Heart left ventricle (tissue), 16 donors: ENCODE measurements around the gene STARD8. TPM values are rescaled to one million over a fixed set of nuclear protein-coding genes. Genes with fewer than 3 reads are reported as not detected.
A peak's percentile ranks its signal among the peaks of the same experiment; 100 is the strongest.
"Not testable (repeated sequence)": the region's sequence is repeated elsewhere in the genome, so short reads cannot be mapped to it uniquely, and the experiment has no call there.

ENCODE experiments used
- ATAC-seq, 4 donors: fragments of 200-7000 bp; cut with Tn5 transposase; one replicate each; pipeline ENCODE4 v1.9.1; 2020 to 2022; ENCODE audit warnings: moderate library complexity in 4 of 4, mild to moderate bottlenecking in 3 of 4, moderate number of reproducible peaks in 1 of 4
- DNase-seq, 5 donors: peaks; one replicate each; pipeline ENCODE4 v3.0.0-alpha.2; 2020
- H3K27ac ChIP-seq, 12 donors: fragments of 200-600 bp; sonication (generic) in 4 of 12; one replicate each; pipeline versions ENCODE4 v1.5.0 to v1.8.0; 2016 to 2022; ENCODE audit warnings: mild to moderate bottlenecking in 2 of 12
- H3K27me3 ChIP-seq, 9 donors: fragments of 200-600 bp; sonication (generic) in 2 of 9; one replicate each; pipeline versions ENCODE4 v1.5.1 to v1.8.0; 2016 to 2022; ENCODE audit warnings: mild to moderate bottlenecking in 3 of 9
- H3K36me3 ChIP-seq, 9 donors: fragments of 200-600 bp; sonication (generic) in 2 of 9; one replicate each; pipeline versions ENCODE4 v1.5.0 to v1.8.0; 2018 to 2022; ENCODE audit warnings: mild to moderate bottlenecking in 2 of 9
- H3K4me1 ChIP-seq, 12 donors: fragments of 200-600 bp; sonication (generic) in 4 of 12; one replicate each; pipeline versions ENCODE4 v1.5.0 to v1.8.0; 2016 to 2022; ENCODE audit warnings: mild to moderate bottlenecking in 3 of 12
- H3K4me3 ChIP-seq, 12 donors: fragments of 200-600 bp; sonication (generic) in 4 of 12; one replicate each; pipeline versions ENCODE4 v1.5.0 to v1.8.0; 2017 to 2022; ENCODE audit warnings: mild to moderate bottlenecking in 9 of 12, moderate library complexity in 4 of 12
- H3K9me3 ChIP-seq, 12 donors: fragments of 200-600 bp; sonication (generic) in 4 of 12; one replicate each; pipeline versions ENCODE4 v1.5.0 to v1.8.0; 2016 to 2022; ENCODE audit warnings: mild to moderate bottlenecking in 1 of 12
- POLR2A ChIP-seq, 2 donors: fragments of 450-650 bp; IDR thresholded peaks; one replicate each; pipeline ENCODE4 v1.6.1; 2017; ENCODE audit warnings: antibody characterized with exemption in 2 of 2, mild to moderate bottlenecking in 2 of 2, moderate library complexity in 2 of 2
- WGBS, 4 donors: extraction: QIAGEN DNeasy Blood & Tissue Kit in 2 of 4; methylation state at CpG; one replicate each; pipeline versions ENCODE4 v1.1.5 to v1.1.7; 2013 to 2018; 5-methylcytosine and 5-hydroxymethylcytosine counted together
- intact Hi-C, 10 donors: fragments of 100-400 bp; cut with DNase I; formaldehyde crosslinking; loops; one replicate each; pipeline versions ENCODE4 v1.11.1 to v1.14.2; 2022
- polyA plus RNA-seq, 2 donors: library from polyadenylated mRNA; stranded (reverse); fragments of 200-250 nt; gene quantifications; one replicate each; pipeline ENCODE4 v1.2.3, GENCODE V29; 2013
- total RNA-seq, 9 donors: library from RNA; depleted of rRNA in 2 of 9; stranded (reverse); fragments of >200 nt in 2 of 9; fragmentation: NEBNext Ultra II Directional in 3 of 9; extraction: Animal tissue kit (Norgen Biotek cat#: 25700) in 3 of 9; gene quantifications; one replicate each; pipeline versions ENCODE4 v1.1.0 to v1.2.4, GENCODE V29; 2016 to 2023
- TF ChIP-seq, protein P1 (sequence below), 12 donors: fragments of 200-600 bp; sonication (generic) in 4 of 12; IDR thresholded peaks; one replicate each; pipeline versions ENCODE4 v1.5.0 to v1.8.0; 2018 to 2022; ENCODE audit warnings: antibody characterized with exemption in 12 of 12, mild to moderate bottlenecking in 5 of 12
- donor health status: ischemic (EF 13 %, LVEDD 7.1; RV severe dilation, severe dysfunction).
- donor health status: healthy with polysubstance abuse.
- donor health status: DM: no; HTN: yes; CAD: no.
- donor health status: DM: no; HTN: no; CAD: no.
- donor health status: ischemic (EF 25% LVEDD 6.9; RV normal size, moderate dysfunction).
- donor health status: ischemic (EF 25% LVEDD 5.7; RV mildly dilated, moderate dysfunction).
- donor health status: healthy.
- donor health status: DM: yes; HTN: yes; CAD: no.
- donor health status: ischemic (EF 35%, LVEDD 5.7; RV mildly dilated, moderate dysfunction).
- donor health status: nonischemic (EF 11% LVEDD 7.7; RV severe dilation, severe dysfunction).
- donor health status: DM: yes; HTN: yes; CAD: no.
- donor health status: PGD.
- donor health status: ischemic (EF 29% LVEDD 5.4; RV normal size, mild dysfunction).
- donor health status: nonischemic (EF 23%, LVEDD 6.1; RV moderate dilation, normal function).

Gene STARD8
- total and polyA plus RNA-seq, 11 donors: 4.2 to 17.5 (median 7.1) TPM

DNA sequence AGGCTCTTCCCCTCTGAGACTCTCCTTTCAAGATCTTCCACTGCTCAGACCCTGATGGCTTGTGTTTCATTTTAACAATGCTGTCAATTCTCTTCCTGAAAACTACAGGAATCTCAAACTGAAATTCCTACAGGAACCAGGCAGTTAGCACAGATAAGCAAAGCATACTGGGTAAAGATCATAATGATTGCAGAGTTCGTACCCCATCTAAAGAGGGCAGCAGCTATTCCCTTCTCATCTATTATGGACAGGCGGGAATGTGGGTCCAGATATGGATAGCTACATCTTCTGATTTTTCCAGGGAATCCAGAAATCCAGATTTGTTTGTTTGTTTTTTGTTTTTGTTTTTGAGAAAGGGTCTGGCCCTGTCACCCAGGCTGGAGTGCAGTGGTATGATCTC lies 83.8 kb downstream of the STARD8 start:
- DNase-seq (no peak), ATAC-seq (no peak)
- no peak for TF ChIP-seq POLR2A (IDR thresholded peaks at IDR 0.05)
- TF ChIP-seq, protein P1, sequence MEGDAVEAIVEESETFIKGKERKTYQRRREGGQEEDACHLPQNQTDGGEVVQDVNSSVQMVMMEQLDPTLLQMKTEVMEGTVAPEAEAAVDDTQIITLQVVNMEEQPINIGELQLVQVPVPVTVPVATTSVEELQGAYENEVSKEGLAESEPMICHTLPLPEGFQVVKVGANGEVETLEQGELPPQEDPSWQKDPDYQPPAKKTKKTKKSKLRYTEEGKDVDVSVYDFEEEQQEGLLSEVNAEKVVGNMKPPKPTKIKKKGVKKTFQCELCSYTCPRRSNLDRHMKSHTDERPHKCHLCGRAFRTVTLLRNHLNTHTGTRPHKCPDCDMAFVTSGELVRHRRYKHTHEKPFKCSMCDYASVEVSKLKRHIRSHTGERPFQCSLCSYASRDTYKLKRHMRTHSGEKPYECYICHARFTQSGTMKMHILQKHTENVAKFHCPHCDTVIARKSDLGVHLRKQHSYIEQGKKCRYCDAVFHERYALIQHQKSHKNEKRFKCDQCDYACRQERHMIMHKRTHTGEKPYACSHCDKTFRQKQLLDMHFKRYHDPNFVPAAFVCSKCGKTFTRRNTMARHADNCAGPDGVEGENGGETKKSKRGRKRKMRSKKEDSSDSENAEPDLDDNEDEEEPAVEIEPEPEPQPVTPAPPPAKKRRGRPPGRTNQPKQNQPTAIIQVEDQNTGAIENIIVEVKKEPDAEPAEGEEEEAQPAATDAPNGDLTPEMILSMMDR (IDR thresholded peaks at IDR 0.05): no peak
- Histone ChIP-seq H3K9me3 (no peaks in the 10 kb centered on the region), H3K27me3 (peaks cover 0 to 40% (median 0%) of the 10 kb centered on the region in 9 donors), H3K4me1 (no peaks in the 10 kb centered on the region), H3K27ac (no peak overlapping the region), H3K4me3 (no peak overlapping the region), H3K36me3 (no peaks in the 10 kb centered on the region)
- intact Hi-C loops: loop anchor here in 1 of 10 donors (5.0 kb wide), 1 partner anchor 71 kb away; no protein-coding TSS in a partner anchor
- 47 to 66% (median 60%) methylated on average over 2 of the region's 2 CpGs for WGBS, 4 donors

DNA sequence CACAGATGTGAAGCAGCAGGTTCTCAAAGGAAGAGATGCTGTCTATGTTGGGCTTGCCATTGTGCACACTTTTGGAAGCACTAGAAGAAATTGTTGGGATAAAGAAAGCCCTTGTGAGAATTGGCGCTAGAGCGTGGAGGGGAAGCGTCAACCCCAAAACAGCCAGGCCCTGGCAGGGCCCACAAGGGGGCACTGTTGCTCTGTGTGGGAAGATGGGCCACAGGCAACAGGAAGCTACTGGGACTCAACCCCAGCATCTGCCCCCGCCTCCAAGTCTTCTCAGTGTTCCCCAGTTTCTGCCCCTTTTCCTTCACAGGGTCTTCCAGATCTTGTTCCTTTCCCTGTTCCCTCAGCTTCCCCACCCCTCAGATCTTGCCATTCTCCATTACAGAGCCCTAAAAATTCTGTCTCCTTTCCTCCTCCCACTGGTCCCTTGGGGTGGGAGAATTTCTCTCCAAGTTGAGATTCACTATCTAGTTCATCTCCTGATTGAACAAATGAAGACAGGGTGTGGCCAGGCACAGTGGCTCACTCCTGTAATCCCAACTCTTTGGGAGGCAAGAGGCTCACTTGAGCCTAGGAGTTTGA lies 85.5 kb downstream of the STARD8 start:
- WGBS, 4 donors: 0 to 30% (median 17%) methylated on average over 2 to 4 of the region's 4 CpGs
- TF ChIP-seq, protein P1 (IDR thresholded peaks at IDR 0.05): peak; percentile 54 to 73 (median 68)
- TF ChIP-seq POLR2A (IDR thresholded peaks at IDR 0.05): no peak
- peak; percentile 47 to 70 (median 52) for DNase-seq
- Histone ChIP-seq H3K27me3 (peaks cover 0 to 35% (median 0%) of the 10 kb centered on the region in 9 donors), H3K4me1 (no peaks in the 10 kb centered on the region), H3K27ac (no peak overlapping the region), H3K4me3 (no peak overlapping the region), H3K36me3 (no peaks in the 10 kb centered on the region), H3K9me3 (no peaks in the 10 kb centered on the region)
- intact Hi-C loops: loop anchor here in 8 of 10 donors (1.0 to 5.0 kb wide), 5 partner anchors 69 to 78 kb away; no protein-coding TSS in a partner anchor
- ATAC-seq: peak; percentile 42 to 86 (median 76)

DNA sequence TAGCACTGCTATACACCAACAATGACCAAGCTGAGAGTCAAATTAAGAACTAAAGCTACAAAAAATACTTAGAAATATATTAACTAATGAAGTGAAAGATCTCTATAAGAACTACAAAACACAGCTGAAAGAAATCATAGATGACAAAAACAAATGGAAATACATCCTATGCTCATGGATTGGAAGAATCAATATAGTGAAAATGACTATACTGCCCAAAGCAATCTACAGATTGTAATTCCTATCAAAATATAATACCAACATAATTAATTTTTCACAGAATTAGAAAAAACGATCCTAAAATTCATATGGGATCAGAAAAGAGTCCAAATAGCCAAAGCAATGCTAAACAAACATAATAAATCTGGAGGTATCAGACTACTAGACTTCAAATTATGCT lies 87.8 kb downstream of the STARD8 start:
- no peaks in the 10 kb centered on the region for H3K9me3 ChIP-seq
- H3K4me3 ChIP-seq: no peak overlapping the region
- DNase-seq (no peak), ATAC-seq (no peak)
- H3K4me1 ChIP-seq: no peaks in the 10 kb centered on the region
- H3K27ac ChIP-seq: no peak overlapping the region
- H3K27me3 ChIP-seq: peaks cover 0 to 35% (median 0%) of the 10 kb centered on the region in 9 donors
- no peaks in the 10 kb centered on the region for H3K36me3 ChIP-seq
- TF ChIP-seq, protein P1 (IDR thresholded peaks at IDR 0.05): no peak
- TF ChIP-seq POLR2A (IDR thresholded peaks at IDR 0.05): no peak
- intact Hi-C loops: loop anchor here in 2 of 10 donors (2.0 kb wide), 2 partner anchors 70 to 74 kb away; no protein-coding TSS in a partner anchor
- 21 to 50% (median 38%) methylated on average over 1 of the region's 1 CpG for whole genome bisulfite sequencing, 4 donors

DNA sequence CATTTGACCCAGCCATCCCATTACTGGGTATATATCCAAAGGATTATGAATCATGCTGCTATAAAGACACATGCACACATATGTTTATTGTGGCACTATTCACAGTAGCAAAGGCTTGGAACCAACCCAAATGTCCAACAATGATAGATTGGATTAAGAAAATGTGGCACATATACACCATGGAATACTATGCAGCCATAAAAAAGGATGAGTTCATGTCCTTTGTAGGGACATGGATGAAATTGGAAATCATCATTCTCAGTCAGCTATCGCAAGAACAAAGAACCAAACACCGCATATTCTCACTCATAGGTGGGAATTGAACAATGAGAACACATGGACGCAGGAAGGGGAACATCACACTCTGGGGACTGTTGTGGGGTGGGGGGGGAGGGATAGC lies 94.4 kb downstream of the STARD8 start:
- H3K9me3 ChIP-seq, H3K27ac ChIP-seq, H3K4me3 ChIP-seq, intact Hi-C loops, DNase-seq, H3K36me3 ChIP-seq, H3K27me3 ChIP-seq, H3K4me1 ChIP-seq, ATAC-seq: not testable (repeated sequence)
- 82 to 97% (median 91%) methylated on average over 3 of the region's 3 CpGs for WGBS, 4 donors

DNA sequence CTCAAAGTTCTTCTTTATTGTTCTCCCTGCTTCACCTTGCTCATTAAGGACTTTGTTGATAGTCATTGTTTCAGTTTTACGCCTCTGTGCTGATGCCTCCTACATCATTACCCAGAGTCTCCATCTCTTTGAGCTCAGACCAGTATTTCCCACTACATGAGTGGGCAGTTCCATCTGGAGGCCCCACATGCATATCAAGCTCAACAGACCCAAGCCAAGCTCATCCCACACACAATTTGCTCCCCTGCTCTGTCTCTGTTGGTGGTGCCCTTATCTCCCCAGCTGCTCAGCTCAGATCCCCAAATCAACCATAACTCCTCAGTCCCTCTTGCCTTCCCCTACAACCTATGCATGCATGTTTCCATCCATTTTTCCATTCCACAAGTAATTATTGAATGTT lies 96.3 kb downstream of the STARD8 start:
- DNase-seq (no peak), ATAC-seq (no peak)
- Histone ChIP-seq H3K27me3 (peaks cover 0 to 6% (median 0%) of the 10 kb centered on the region in 9 donors), H3K9me3 (no peaks in the 10 kb centered on the region), H3K4me3 (no peak overlapping the region), H3K36me3 (no peaks in the 10 kb centered on the region), H3K27ac (no peak overlapping the region), H3K4me1 (no peaks in the 10 kb centered on the region)
- TF ChIP-seq, protein P1 (IDR thresholded peaks at IDR 0.05): no peak
- no peak for TF ChIP-seq POLR2A (IDR thresholded peaks at IDR 0.05)
- 89 to 97% (median 94%) methylated on average over 1 of the region's 1 CpG for WGBS, 4 donors
- intact Hi-C loops: no loop called here
